Measurements from ENCODE around the gene PSMB7.

Gene PSMB7

GRCh38 chr9:124385623-124386022 lies 29.6 kb downstream of the PSMB7 start:
- CTCF ChIA-PET: no interaction called here
- TF ChIP-seq CTCF (conservative IDR thresholded peaks at IDR 0.05; ENCODE audit: low read depth): no peak
- DNase-seq (ENCODE audit: low spot score): no peak
- POLR2A ChIA-PET (ENCODE audit: low non-redundant PET): no interaction called here
- no peak overlapping the region for H3K27ac ChIP-seq

GRCh38 chr9:124384846-124385245 lies 30.4 kb downstream of the PSMB7 start:
- ChIA-PET POLR2A (ENCODE audit: low non-redundant PET) (interaction anchor here (0.6 kb wide), 1 partner anchor 51 kb away, joined by 3 read pairs; no protein-coding TSS in a partner anchor), CTCF (no interaction called here)
- TF ChIP-seq CTCF (conservative IDR thresholded peaks at IDR 0.05; ENCODE audit: low read depth): no peak
- no peak for DNase-seq (ENCODE audit: low spot score)
- H3K27ac ChIP-seq: no peak overlapping the region

- TF ChIP-seq CTCF (conservative IDR thresholded peaks at IDR 0.05; ENCODE audit: low read depth): no peak
- H3K27ac ChIP-seq: no peak overlapping the region
- DNase-seq (ENCODE audit: low spot score): no peak
- CTCF ChIA-PET: interaction anchor here (0.7 kb wide), 1 partner anchor 39 kb away, joined by 3 read pairs; no protein-coding TSS in a partner anchor
- POLR2A ChIA-PET (ENCODE audit: low non-redundant PET): no interaction called here
Measured at GRCh38 chr9:124384210-124384609, 31.0 kb downstream of the PSMB7 start.

GRCh38 chr9:124381170-124381945 lies 33.9 kb downstream of the PSMB7 start:
- POLR2A ChIA-PET (ENCODE audit: low non-redundant PET): no interaction called here
- no peak for TF ChIP-seq CTCF (conservative IDR thresholded peaks at IDR 0.05; ENCODE audit: low read depth)
- CTCF ChIA-PET: no interaction called here
- H3K27ac ChIP-seq: no peak overlapping the region
- DNase-seq (ENCODE audit: low spot score): no peak

DNA sequence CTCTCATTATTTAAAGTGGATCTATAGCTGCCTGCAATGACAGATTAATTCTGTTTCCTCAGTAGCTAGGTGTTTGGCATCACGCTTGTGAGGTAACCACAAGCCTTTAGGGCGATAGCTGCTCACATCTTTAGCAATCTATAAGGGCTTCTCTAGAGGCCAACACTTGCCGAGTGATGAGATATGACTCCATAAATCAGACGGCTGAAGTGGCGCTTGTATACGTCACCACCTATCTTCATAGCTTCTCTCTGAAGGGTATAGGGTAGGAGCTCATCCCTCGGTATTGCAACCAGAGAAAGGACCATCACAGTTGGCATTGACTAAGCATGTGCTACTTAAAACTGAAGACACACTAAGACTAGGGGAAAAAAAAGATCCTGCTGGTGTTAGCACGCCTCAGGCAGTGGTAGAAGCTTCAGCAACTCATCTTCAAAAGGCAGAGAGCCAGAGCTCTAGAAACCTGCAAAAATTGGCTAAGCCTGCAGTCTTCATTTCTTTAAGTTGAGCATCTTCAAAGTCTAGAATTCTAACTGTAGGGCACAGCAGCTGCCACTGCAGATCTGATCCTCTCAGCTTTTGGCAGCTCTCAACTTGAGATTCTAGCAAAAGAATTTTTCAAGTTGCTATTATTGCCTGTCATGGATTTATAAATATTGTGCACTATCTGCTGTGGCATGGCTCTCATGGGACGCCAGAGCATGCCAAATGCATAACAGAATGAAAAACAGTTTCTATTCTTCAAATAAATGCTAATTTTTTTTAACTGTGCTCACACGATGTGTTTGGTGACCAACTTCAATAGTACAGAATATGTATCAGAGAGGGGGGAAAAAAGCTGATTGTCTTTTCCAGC lies 37.5 kb downstream of the PSMB7 start:
- POLR2A ChIA-PET (ENCODE audit: low non-redundant PET): no interaction called here
- no peak for TF ChIP-seq CTCF (conservative IDR thresholded peaks at IDR 0.05; ENCODE audit: low read depth)
- H3K27ac ChIP-seq: no peak overlapping the region
- CTCF ChIA-PET: interaction anchor here (0.6 to 1.2 kb wide), 3 partner anchors 9 to 1616 kb away, joined by 3 to 7 read pairs (median 4); no protein-coding TSS in a partner anchor
- DNase-seq (ENCODE audit: low spot score): no peak

DNA sequence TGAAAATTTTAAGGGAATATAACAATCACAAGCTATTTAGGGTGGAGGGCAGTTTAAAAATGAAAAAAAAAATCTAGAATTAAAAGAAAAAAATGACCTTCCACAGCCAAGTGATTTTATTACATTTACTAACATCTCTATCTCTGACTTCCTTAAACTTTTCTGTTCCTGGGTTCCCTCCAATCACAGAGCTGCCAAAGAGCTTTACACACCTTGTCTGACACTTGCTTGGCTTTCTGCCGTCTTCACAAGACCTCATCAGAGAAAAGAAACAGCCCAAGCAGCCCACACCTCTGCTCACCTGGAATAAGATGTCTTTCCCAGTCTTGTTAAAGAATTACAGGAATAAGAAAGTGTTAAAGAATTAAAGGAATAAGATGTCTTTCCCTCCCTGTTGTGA lies 38.9 kb downstream of the PSMB7 start:
- CTCF ChIA-PET: interaction anchor here (0.6 kb wide), 1 partner anchor 777 kb away, joined by 3 read pairs; no protein-coding TSS in a partner anchor
- POLR2A ChIA-PET (ENCODE audit: low non-redundant PET): no interaction called here
- H3K27ac ChIP-seq: no peak overlapping the region

More for the DNA sequence above, 38.9 kb downstream of the PSMB7 start:
- no peak for TF ChIP-seq CTCF (conservative IDR thresholded peaks at IDR 0.05; ENCODE audit: low read depth)
- DNase-seq (ENCODE audit: low spot score): no peak
